CD8-positive, alpha-beta memory T cell (primary cell): ENCODE measurements around the gene CFD. TPM values are rescaled to one million over a fixed set of nuclear protein-coding genes. Genes with fewer than 3 reads are reported as not detected.
A peak's percentile ranks its signal among the peaks of the same experiment; 100 is the strongest.

Experiments used
- CTCF ChIA-PET: fragments of 350-600 bp; sonication (Branson Sonifier 250); formaldehyde crosslinking; loops from one replicate; lab custom pipeline; 2021; ENCODE audit warnings: antibody characterized with exemption; lab: Charles Lee
- POLR2A ChIA-PET: fragments of 350-600 bp; sonication (Branson Sonifier 250); formaldehyde crosslinking; loops from one replicate; lab custom pipeline; 2021; ENCODE audit warnings: antibody characterized with exemption; lab: Charles Lee
- DNase-seq, 5 donors: peaks; one replicate each; pipeline versions ENCODE4 v3.0.0 to v3.0.0-alpha.2; 2020 to 2022; ENCODE audit warnings: mixed read lengths in 1 of 5
- H3K27ac ChIP-seq: one replicate; pipeline ENCODE4 v1.7.0; 2013; ENCODE audit warnings: low read depth, mild to moderate bottlenecking, low read length, moderate library complexity
- H3K27me3 ChIP-seq: 2 replicates; pipeline ENCODE4 v1.7.0; 2013; ENCODE audit warnings: low read length, mild to moderate bottlenecking; ENCODE audit not compliant: insufficient read depth, poor library complexity, severe bottlenecking
- H3K36me3 ChIP-seq: 2 replicates; pipeline ENCODE4 v1.7.0; 2013; ENCODE audit warnings: mild to moderate bottlenecking, low read length, moderate library complexity; ENCODE audit not compliant: insufficient read depth
- H3K4me1 ChIP-seq: 2 replicates; pipeline ENCODE4 v1.7.0; 2013; ENCODE audit warnings: mild to moderate bottlenecking, low read length, moderate library complexity; ENCODE audit not compliant: insufficient read depth
- H3K4me3 ChIP-seq: 2 replicates; pipeline ENCODE4 v1.7.0; 2013; ENCODE audit warnings: mild to moderate bottlenecking, low read length
- H3K9me3 ChIP-seq: 2 replicates; pipeline ENCODE4 v1.7.0; 2013; ENCODE audit warnings: mild to moderate bottlenecking, low read length
- H3K27ac Mint-ChIP-seq, 8 donors: one replicate each; pipeline ENCODE4 v1.8.0; 2020 to 2021; ENCODE audit warnings: mixed read lengths in 8 of 8, mild to moderate bottlenecking in 6 of 8, inconsistent platforms in 3 of 8, moderate library complexity in 3 of 8
- H3K27me3 Mint-ChIP-seq, 2 donors: one replicate each; pipeline ENCODE4 v1.8.0; 2020 to 2021; ENCODE audit warnings: mixed read lengths in 2 of 2, mild to moderate bottlenecking in 1 of 2, moderate library complexity in 1 of 2
- H3K36me3 Mint-ChIP-seq, 3 donors: one replicate each; pipeline ENCODE4 v1.8.0; 2020 to 2021; ENCODE audit warnings: mixed read lengths in 3 of 3, inconsistent platforms in 1 of 3, mild to moderate bottlenecking in 1 of 3
- H3K4me1 Mint-ChIP-seq, 3 donors: one replicate each; pipeline ENCODE4 v1.8.0; 2020 to 2021; ENCODE audit warnings: mixed read lengths in 3 of 3, inconsistent platforms in 1 of 3, mild to moderate bottlenecking in 1 of 3
- H3K4me3 Mint-ChIP-seq, 7 donors: one replicate each; pipeline ENCODE4 v1.8.0; 2020 to 2021; ENCODE audit warnings: mixed read lengths in 7 of 7, mild to moderate bottlenecking in 6 of 7, moderate library complexity in 4 of 7, inconsistent platforms in 2 of 7
- H3K9me3 Mint-ChIP-seq, 5 donors: one replicate each; pipeline ENCODE4 v1.8.0; 2020 to 2022; ENCODE audit warnings: mixed read lengths in 5 of 5, mild to moderate bottlenecking in 3 of 5, moderate library complexity in 2 of 5, inconsistent platforms in 1 of 5
- polyA plus RNA-seq: library from polyadenylated mRNA; unstranded; fragments of 300-500 nt; fragmentation: Illumina TruSeq; gene quantifications from one replicate; pipeline ENCODE4 v1.2.3, GENCODE V29; 2021
- total RNA-seq, 2 experiments: library from RNA; stranded (reverse); gene quantifications; one replicate each; pipeline ENCODE4 v1.2.3, GENCODE V29; 2021

Gene CFD
- total and polyA plus RNA-seq, 3 experiments from 2014 or later, result 0.89 to 6.9 (median 1.5) TPM

GRCh38 chr19:821825-822503 lies 37.5 kb upstream of the CFD start, which contains the start of gene PLPPR3:
TSS of gene PLPPR3 (minus strand) at chr19:821955. CDS start at chr19:821559, 396 bp downstream.
- POLR2A ChIA-PET, result no interaction called here
- Mint-ChIP-seq H3K4me3 (peak within 1 kb of the TSS in 3 of 7 donors; percentile 5 to 75 (median 35)), H3K27ac (no peak within 1 kb of the TSS), H3K4me1 (peaks cover 0 to 3% (median 0%) of the 10 kb centered on the region in 3 donors), H3K9me3 (no peaks in the 10 kb centered on the region), H3K36me3 (no peaks in the 10 kb centered on the region), H3K27me3 (peaks cover 10 to 15% of the 10 kb centered on the region in 2 donors)
- Histone ChIP-seq H3K36me3 (no peaks in the 10 kb centered on the region), H3K9me3 (no peaks in the 10 kb centered on the region), H3K4me3 (no peak within 1 kb of the TSS), H3K4me1 (no peaks in the 10 kb centered on the region), H3K27me3 (peaks cover 6% of the 10 kb centered on the region), H3K27ac (no peak within 1 kb of the TSS)
- DNase-seq, result no peak
- CTCF ChIA-PET, result no interaction called here

- H3K9me3 ChIP-seq, result no peaks in the 10 kb centered on the region
- POLR2A ChIA-PET, result no interaction called here
- Mint-ChIP-seq H3K27me3 (peaks cover 10 to 15% of the 10 kb centered on the region in 2 donors), H3K27ac (no peak overlapping the region), H3K4me3 (peak overlapping the region in 1 of 7 donors; percentile 27), H3K36me3 (no peaks in the 10 kb centered on the region), H3K4me1 (peaks cover 0 to 3% (median 0%) of the 10 kb centered on the region in 3 donors), H3K9me3 (no peaks in the 10 kb centered on the region)
- no peaks in the 10 kb centered on the region for H3K36me3 ChIP-seq
- no peaks in the 10 kb centered on the region for H3K4me1 ChIP-seq
- DNase-seq, result no peak
- H3K27ac ChIP-seq, result peak overlapping the region; percentile 67
- H3K4me3 ChIP-seq, result no peak overlapping the region
- CTCF ChIA-PET, result no interaction called here
- H3K27me3 ChIP-seq, result peaks cover 6% of the 10 kb centered on the region
Observed at GRCh38 chr19:823565-824121, 35.8 kb upstream of the CFD start.

GRCh38 chr19:824885-825284 lies 34.6 kb upstream of the CFD start:
- H3K27ac ChIP-seq, result no peak overlapping the region
- no peaks in the 10 kb centered on the region for H3K9me3 Mint-ChIP-seq
- H3K4me3 ChIP-seq, result no peak overlapping the region
- no peak overlapping the region for H3K4me3 Mint-ChIP-seq
- H3K27ac Mint-ChIP-seq, result no peak overlapping the region
- H3K4me1 Mint-ChIP-seq, result peaks cover 0 to 3% (median 0%) of the 10 kb centered on the region in 3 donors
- H3K27me3 Mint-ChIP-seq, result peaks cover 10 to 16% of the 10 kb centered on the region in 2 donors
- no peak for DNase-seq
- ChIA-PET CTCF (no interaction called here), POLR2A (no interaction called here)
- H3K9me3 ChIP-seq, result no peaks in the 10 kb centered on the region
- H3K4me1 ChIP-seq, result no peaks in the 10 kb centered on the region
- no peaks in the 10 kb centered on the region for H3K36me3 ChIP-seq
- H3K36me3 Mint-ChIP-seq, result no peaks in the 10 kb centered on the region
- peaks cover 6% of the 10 kb centered on the region for H3K27me3 ChIP-seq

- no peak overlapping the region for H3K4me3 ChIP-seq
- POLR2A ChIA-PET, result no interaction called here
- H3K27ac Mint-ChIP-seq, result no peak overlapping the region
- H3K9me3 Mint-ChIP-seq, result no peaks in the 10 kb centered on the region
- no peaks in the 10 kb centered on the region for H3K9me3 ChIP-seq
- no peak overlapping the region for H3K4me3 Mint-ChIP-seq
- H3K4me1 Mint-ChIP-seq, result peaks cover 0 to 3% (median 0%) of the 10 kb centered on the region in 3 donors
- H3K27me3 Mint-ChIP-seq, result peaks cover 10 to 15% of the 10 kb centered on the region in 2 donors
- H3K27ac ChIP-seq, result no peak overlapping the region
- H3K36me3 Mint-ChIP-seq, result no peaks in the 10 kb centered on the region
- H3K4me1 ChIP-seq, result no peaks in the 10 kb centered on the region
- DNase-seq, result no peak
- no peaks in the 10 kb centered on the region for H3K36me3 ChIP-seq
- H3K27me3 ChIP-seq, result peaks cover 6% of the 10 kb centered on the region
- CTCF ChIA-PET, result no interaction called here
Observed at GRCh38 chr19:825897-826644, 33.4 kb upstream of the CFD start.

GRCh38 chr19:827314-827709 lies 32.2 kb upstream of the CFD start:
- no peak for DNase-seq
- H3K27ac ChIP-seq, result no peak overlapping the region
- H3K27me3 ChIP-seq, result peaks cover 6% of the 10 kb centered on the region
- H3K36me3 ChIP-seq, result no peaks in the 10 kb centered on the region
- H3K4me3 Mint-ChIP-seq, result no peak overlapping the region
- H3K36me3 Mint-ChIP-seq, result no peaks in the 10 kb centered on the region
- peaks cover 10 to 15% of the 10 kb centered on the region in 2 donors for H3K27me3 Mint-ChIP-seq
- H3K9me3 ChIP-seq, result no peaks in the 10 kb centered on the region
- no peak overlapping the region for H3K27ac Mint-ChIP-seq
- H3K4me1 Mint-ChIP-seq, result peaks cover 0 to 3% (median 0%) of the 10 kb centered on the region in 3 donors
- no peaks in the 10 kb centered on the region for H3K4me1 ChIP-seq
- CTCF ChIA-PET, result no interaction called here
- H3K9me3 Mint-ChIP-seq, result no peaks in the 10 kb centered on the region
- H3K4me3 ChIP-seq, result no peak overlapping the region
- POLR2A ChIA-PET, result no interaction called here

- Mint-ChIP-seq H3K4me1 (peaks cover 0 to under 1% (median 0%) of the 10 kb centered on the region in 3 donors), H3K27ac (peak within 1 kb of the TSS in 1 of 8 donors; percentile 38), H3K36me3 (no peaks in the 10 kb centered on the region), H3K4me3 (no peak within 1 kb of the TSS), H3K9me3 (no peaks in the 10 kb centered on the region), H3K27me3 (peaks cover 7 to 12% of the 10 kb centered on the region in 2 donors)
- Histone ChIP-seq H3K9me3 (no peaks in the 10 kb centered on the region), H3K4me3 (no peak within 1 kb of the TSS), H3K27me3 (peaks cover 6% of the 10 kb centered on the region), H3K27ac (no peak within 1 kb of the TSS), H3K36me3 (no peaks in the 10 kb centered on the region), H3K4me1 (no peaks in the 10 kb centered on the region)
- ChIA-PET CTCF (no interaction called here), POLR2A (no interaction called here)
- DNase-seq, result no peak
Observed at GRCh38 chr19:827710-828321, 31.6 kb upstream of the CFD start, which contains the start of gene AZU1. TSS of gene AZU1 (plus strand) at chr19:827837. CDS start at chr19:827847, 10 bp downstream.

- POLR2A ChIA-PET, result no interaction called here
- no peak overlapping the region for H3K27ac Mint-ChIP-seq
- CTCF ChIA-PET, result no interaction called here
Observed at GRCh38 chr19:829129-829758, 30.2 kb upstream of the CFD start.

More at GRCh38 chr19:829129-829758, 30.2 kb upstream of the CFD start:
- Mint-ChIP-seq H3K4me1 (no peaks in the 10 kb centered on the region), H3K4me3 (no peak overlapping the region), H3K27me3 (peaks cover 0 to 3% of the 10 kb centered on the region in 2 donors), H3K36me3 (no peaks in the 10 kb centered on the region), H3K9me3 (no peaks in the 10 kb centered on the region)
- H3K9me3 ChIP-seq, result no peaks in the 10 kb centered on the region
- no peaks in the 10 kb centered on the region for H3K36me3 ChIP-seq
- H3K4me3 ChIP-seq, result no peak overlapping the region
- H3K27me3 ChIP-seq, result no peaks in the 10 kb centered on the region
- DNase-seq, result no peak
- no peaks in the 10 kb centered on the region for H3K4me1 ChIP-seq
- no peak overlapping the region for H3K27ac ChIP-seq
